Activated T-cell treated with anti-CD3 and anti-CD28 coated beads, Interleukin-2, amount 50 U/mL, for 72 hours (primary cell): ENCODE data around the gene ADARB1. TPM values are rescaled to one million over a fixed set of nuclear protein-coding genes. Genes with fewer than 3 reads are reported as not detected.

ENCODE experiments used
- ATAC-seq, 2 donors: fragments of 150-1000 bp; cut with Tn5 transposase; replicated peaks in 1 of 2; 2 replicates each; pipeline ENCODE4 v1.10.0; 2021; ENCODE audit warnings: moderate library complexity in 2 of 2, mild to moderate bottlenecking in 1 of 2
- DNase-seq, 2 donors: peaks; one replicate each; pipeline ENCODE4 v3.0.0; 2021 to 2022; ENCODE audit warnings: mixed read lengths in 1 of 2
- H3K27ac Mint-ChIP-seq: one replicate; pipeline ENCODE4 v1.8.0; 2022; ENCODE audit warnings: mild to moderate bottlenecking, moderate library complexity, mixed read lengths
- H3K27me3 Mint-ChIP-seq: one replicate; pipeline ENCODE4 v1.8.0; 2022; ENCODE audit warnings: low read depth, mixed read lengths
- H3K36me3 Mint-ChIP-seq, 2 donors: one replicate each; pipeline ENCODE4 v1.8.0; 2022; ENCODE audit warnings: mixed read lengths in 2 of 2, mild to moderate bottlenecking in 1 of 2; ENCODE audit not compliant: insufficient read depth in 2 of 2
- H3K4me1 Mint-ChIP-seq: one replicate; pipeline ENCODE4 v1.8.0; 2022; ENCODE audit warnings: low read depth, mixed read lengths
- H3K4me3 Mint-ChIP-seq, 2 donors: one replicate each; pipeline ENCODE4 v1.8.0; 2022; ENCODE audit warnings: mild to moderate bottlenecking in 2 of 2, mixed read lengths in 2 of 2, moderate library complexity in 2 of 2
- H3K9me3 Mint-ChIP-seq, 2 donors: one replicate each; pipeline ENCODE4 v1.8.0; 2022; ENCODE audit warnings: mixed read lengths in 2 of 2
- total RNA-seq, 2 donors: library from RNA; stranded (reverse); gene quantifications; one replicate each; pipeline ENCODE4 v1.2.3, GENCODE V29; 2022

ADARB1 gene
- total RNA-seq, 2 donors from 2014 or later: 41.7 to 45.3 TPM

- Mint-ChIP-seq H3K27ac (no peak overlapping the region), H3K9me3 (no peaks in the 10 kb centered on the region), H3K27me3 (no peaks in the 10 kb centered on the region), H3K4me1 (peaks cover 18% of the 10 kb centered on the region), H3K4me3 (no peak overlapping the region), H3K36me3 (peaks cover 0 to under 1% of the 10 kb centered on the region in 2 donors)
- DNase-seq (no peak), ATAC-seq (no peak)
These were observed 96.6 kb downstream of the ADARB1 start for GRCh38 chr21:45170987-45171386.

GRCh38 chr21:45172420-45172819 is 98.0 kb downstream of the ADARB1 start:
- Mint-ChIP-seq H3K4me1 (peaks cover 18% of the 10 kb centered on the region), H3K4me3 (no peak overlapping the region), H3K27me3 (no peaks in the 10 kb centered on the region), H3K27ac (no peak overlapping the region), H3K9me3 (no peaks in the 10 kb centered on the region), H3K36me3 (peaks cover 2 to 4% of the 10 kb centered on the region in 2 donors)
- ATAC-seq (no peak), DNase-seq (no peak)

GRCh38 chr21:45175326-45176095 is 101.1 kb downstream of the ADARB1 start:
- Mint-ChIP-seq H3K9me3 (no peaks in the 10 kb centered on the region), H3K4me3 (no peak overlapping the region), H3K27me3 (no peaks in the 10 kb centered on the region), H3K4me1 (no peaks in the 10 kb centered on the region), H3K36me3 (peaks cover 2 to 9% of the 10 kb centered on the region in 2 donors), H3K27ac (no peak overlapping the region)
- ATAC-seq (no peak), DNase-seq (no peak)

- H3K4me1 Mint-ChIP-seq: no peaks in the 10 kb centered on the region
- no peak overlapping the region for H3K4me3 Mint-ChIP-seq
- no peak for ATAC-seq
- peaks cover 2 to 9% of the 10 kb centered on the region in 2 donors for H3K36me3 Mint-ChIP-seq
- no peak overlapping the region for H3K27ac Mint-ChIP-seq
- no peaks in the 10 kb centered on the region for H3K27me3 Mint-ChIP-seq
- DNase-seq: no peak
- H3K9me3 Mint-ChIP-seq: no peaks in the 10 kb centered on the region
These were observed 101.8 kb downstream of the ADARB1 start for GRCh38 chr21:45176141-45176540.

- Mint-ChIP-seq H3K27me3 (no peaks in the 10 kb centered on the region), H3K27ac (no peak overlapping the region), H3K4me1 (no peaks in the 10 kb centered on the region), H3K36me3 (peaks cover 2 to 9% of the 10 kb centered on the region in 2 donors), H3K9me3 (no peaks in the 10 kb centered on the region), H3K4me3 (no peak overlapping the region)
- ATAC-seq (no peak), DNase-seq (no peak)
These were observed 102.7 kb downstream of the ADARB1 start for GRCh38 chr21:45177039-45177438.

GRCh38 chr21:45178070-45178608 is 103.8 kb downstream of the ADARB1 start:
- no peaks in the 10 kb centered on the region for H3K4me1 Mint-ChIP-seq
- H3K27ac Mint-ChIP-seq: no peak overlapping the region
- H3K4me3 Mint-ChIP-seq: no peak overlapping the region
- no peaks in the 10 kb centered on the region for H3K9me3 Mint-ChIP-seq
- DNase-seq (no peak), ATAC-seq (no peak)
- peaks cover 2 to 9% of the 10 kb centered on the region in 2 donors for H3K36me3 Mint-ChIP-seq
- no peaks in the 10 kb centered on the region for H3K27me3 Mint-ChIP-seq

GRCh38 chr21:45178971-45179370 is 104.6 kb downstream of the ADARB1 start:
- Mint-ChIP-seq H3K4me1 (no peaks in the 10 kb centered on the region), H3K9me3 (no peaks in the 10 kb centered on the region), H3K4me3 (no peak overlapping the region), H3K27me3 (no peaks in the 10 kb centered on the region), H3K36me3 (peaks cover 2 to 11% of the 10 kb centered on the region in 2 donors), H3K27ac (no peak overlapping the region)
- no peak for ATAC-seq
- DNase-seq: no peak

GRCh38 chr21:45179568-45180245 is 105.3 kb downstream of the ADARB1 start:
- H3K9me3 Mint-ChIP-seq: no peaks in the 10 kb centered on the region
- peaks cover 2 to 11% of the 10 kb centered on the region in 2 donors for H3K36me3 Mint-ChIP-seq
- no peak overlapping the region for H3K27ac Mint-ChIP-seq
- no peaks in the 10 kb centered on the region for H3K4me1 Mint-ChIP-seq
- DNase-seq (no peak), ATAC-seq (no peak)
- no peak overlapping the region for H3K4me3 Mint-ChIP-seq
- no peaks in the 10 kb centered on the region for H3K27me3 Mint-ChIP-seq

GRCh38 chr21:45180246-45180599 is 105.8 kb downstream of the ADARB1 start:
- Mint-ChIP-seq H3K9me3 (no peaks in the 10 kb centered on the region), H3K27ac (no peak overlapping the region), H3K4me3 (no peak overlapping the region), H3K36me3 (peaks cover 4 to 12% of the 10 kb centered on the region in 2 donors), H3K27me3 (no peaks in the 10 kb centered on the region), H3K4me1 (no peaks in the 10 kb centered on the region)
- no peak for DNase-seq
- ATAC-seq: no peak

- no peaks in the 10 kb centered on the region for H3K27me3 Mint-ChIP-seq
- peaks cover 15 to 35% of the 10 kb centered on the region in 2 donors for H3K36me3 Mint-ChIP-seq
- ATAC-seq (no peak), DNase-seq (no peak)
- H3K4me3 Mint-ChIP-seq: no peak overlapping the region
- peaks cover 7 to 8% of the 10 kb centered on the region in 2 donors for H3K9me3 Mint-ChIP-seq
- no peaks in the 10 kb centered on the region for H3K4me1 Mint-ChIP-seq
- no peak overlapping the region for H3K27ac Mint-ChIP-seq
These were observed 108.6 kb downstream of the ADARB1 start for GRCh38 chr21:45182958-45183357.

GRCh38 chr21:45183852-45184251 is 109.5 kb downstream of the ADARB1 start:
- no peaks in the 10 kb centered on the region for H3K4me1 Mint-ChIP-seq

GRCh38 chr21:45184869-45185268 is 110.5 kb downstream of the ADARB1 start:
- H3K27ac Mint-ChIP-seq: no peak overlapping the region
- peaks cover 9 to 13% of the 10 kb centered on the region in 2 donors for H3K9me3 Mint-ChIP-seq
- no peaks in the 10 kb centered on the region for H3K27me3 Mint-ChIP-seq
- ATAC-seq: no peak
- no peak overlapping the region for H3K4me3 Mint-ChIP-seq
- no peak for DNase-seq
- H3K36me3 Mint-ChIP-seq: peaks cover 22 to 44% of the 10 kb centered on the region in 2 donors
- no peaks in the 10 kb centered on the region for H3K4me1 Mint-ChIP-seq

More at GRCh38 chr21:45183852-45184251, 109.5 kb downstream of the ADARB1 start:
- Mint-ChIP-seq H3K9me3 (peaks cover 7 to 10% of the 10 kb centered on the region in 2 donors), H3K27ac (no peak overlapping the region), H3K36me3 (peaks cover 17 to 42% of the 10 kb centered on the region in 2 donors), H3K4me3 (no peak overlapping the region), H3K27me3 (no peaks in the 10 kb centered on the region)
- DNase-seq: no peak
- no peak for ATAC-seq

GRCh38 chr21:45186709-45187108 is 112.3 kb downstream of the ADARB1 start:
- DNase-seq: no peak
- no peaks in the 10 kb centered on the region for H3K4me1 Mint-ChIP-seq
- no peaks in the 10 kb centered on the region for H3K27me3 Mint-ChIP-seq
- no peak for ATAC-seq
- H3K9me3 Mint-ChIP-seq: peaks cover 12 to 18% of the 10 kb centered on the region in 2 donors
- H3K4me3 Mint-ChIP-seq: no peak overlapping the region
- peaks cover 27 to 54% of the 10 kb centered on the region in 2 donors for H3K36me3 Mint-ChIP-seq
- no peak overlapping the region for H3K27ac Mint-ChIP-seq
